IPS DF 19.7 (cell line): ENCODE results near the gene STARD3NL.
"Not testable (repeated sequence)": the region's sequence is repeated elsewhere in the genome, so short reads cannot be mapped to it uniquely, and the experiment has no call there.

ENCODE experiments used
- DNase-seq: peaks from one replicate; pipeline ENCODE4 v3.0.0-alpha.2; 2013; ENCODE audit warnings: low read depth, low spot score

STARD3NL gene

DNA sequence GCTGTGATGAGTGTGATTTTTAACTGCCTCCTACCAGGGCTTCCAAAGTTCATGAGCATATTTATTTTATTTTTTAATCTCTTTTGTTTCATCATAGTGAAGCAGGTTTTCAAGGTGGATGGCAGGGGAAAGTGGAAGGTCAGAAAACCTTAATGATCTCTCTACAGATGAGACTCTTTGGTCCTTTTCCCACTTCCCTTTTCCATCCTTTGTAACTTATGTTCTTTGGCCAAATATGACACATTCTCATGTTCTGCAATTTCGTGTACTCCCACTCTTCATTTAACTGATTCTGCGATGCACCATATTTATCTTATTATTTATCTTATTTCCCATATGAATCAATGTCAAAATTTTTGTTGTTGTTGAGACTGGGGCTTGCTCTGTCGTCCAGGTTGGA is 87.9 kb downstream of the STARD3NL start:
- DNase-seq: not testable (repeated sequence)

- not testable (repeated sequence) for DNase-seq
Observed at GRCh38 chr7:38269704-38270346, 91.8 kb downstream of the STARD3NL start.

- not testable (repeated sequence) for DNase-seq
Observed at GRCh38 chr7:38270405-38270804, 92.4 kb downstream of the STARD3NL start.

DNA sequence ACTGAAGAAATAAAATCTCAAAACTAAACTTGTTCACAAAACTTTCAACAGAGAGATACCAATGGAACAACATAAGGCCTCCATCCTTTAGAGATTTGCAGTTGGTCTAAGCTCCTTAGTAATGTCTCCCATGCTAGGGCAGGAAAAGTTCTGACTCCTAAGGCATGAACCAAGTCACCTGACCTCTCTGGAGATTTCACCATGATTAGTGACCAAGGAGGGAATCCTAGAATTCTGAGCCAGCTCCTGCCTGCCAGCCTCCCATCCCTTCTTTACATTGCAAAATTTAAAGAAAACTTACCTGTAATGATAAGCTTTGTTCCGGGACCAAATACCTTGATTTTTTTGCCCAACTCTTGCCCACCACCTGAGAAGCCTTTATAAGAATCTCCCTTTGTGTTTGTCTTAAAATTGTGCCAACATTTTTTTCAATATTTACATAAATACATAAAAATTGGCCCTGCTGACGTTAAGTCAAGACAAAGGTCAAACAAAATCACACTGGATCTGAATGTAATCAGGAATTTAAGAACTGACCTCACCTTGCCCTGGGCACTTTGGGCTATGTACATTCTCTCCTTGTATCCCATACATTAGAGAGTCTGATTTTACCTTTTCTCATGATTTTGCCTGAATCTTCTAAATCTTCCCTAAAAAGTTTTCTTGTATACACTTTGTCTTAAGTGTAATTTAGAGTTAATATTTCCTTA is 95.4 kb downstream of the STARD3NL start, which contains the start of gene TARP:
TSS of gene TARP (minus strand) at position 351 of the 710 bp plus-strand sequence.
- no peak for DNase-seq

- no peak for DNase-seq
Observed at GRCh38 chr7:38274486-38274885, 96.4 kb downstream of the STARD3NL start.

- no peak for DNase-seq
Observed at GRCh38 chr7:38274927-38275620, 97.0 kb downstream of the STARD3NL start.

- no peak for DNase-seq
Observed at GRCh38 chr7:38276096-38276877, 98.2 kb downstream of the STARD3NL start.

DNA sequence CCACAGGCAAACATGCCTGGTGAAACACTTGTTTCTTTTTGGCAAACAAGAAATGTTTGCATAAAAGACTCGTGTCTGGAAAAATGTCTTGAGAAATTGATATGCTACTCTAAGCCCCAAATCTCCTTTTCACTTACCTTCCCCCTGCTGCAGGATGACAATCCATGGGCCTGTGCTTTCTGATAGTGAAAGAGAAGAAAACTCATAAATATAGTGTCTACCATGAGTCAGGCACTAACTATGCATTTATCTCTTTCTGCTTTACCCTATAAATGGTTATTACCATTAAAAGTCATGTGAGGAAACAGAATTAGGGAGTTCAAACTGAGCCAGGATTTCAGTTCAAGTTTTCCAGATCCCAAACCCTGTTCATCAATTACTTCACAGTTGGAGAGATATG is 102.0 kb downstream of the STARD3NL start:
- DNase-seq: no peak
